Stimulated activated CD8-positive, alpha-beta memory T cell treated with anti-CD3 and anti-CD28 coated beads, Interleukin-12 subunit alpha, Interleukin-12 subunit beta, amount 100 ng/mL, for 24 hours (primary cell): Measurements from ENCODE around the gene DBF4B.
"Not testable (repeated sequence)": the region's sequence is repeated elsewhere in the genome, so short reads cannot be mapped to it uniquely, and the experiment has no call there.

ENCODE experiments used
- DNase-seq: peaks from one replicate; pipeline ENCODE4 v3.0.0-alpha.2; 2020; ENCODE audit errors: extremely low read depth

DBF4B gene

DNA sequence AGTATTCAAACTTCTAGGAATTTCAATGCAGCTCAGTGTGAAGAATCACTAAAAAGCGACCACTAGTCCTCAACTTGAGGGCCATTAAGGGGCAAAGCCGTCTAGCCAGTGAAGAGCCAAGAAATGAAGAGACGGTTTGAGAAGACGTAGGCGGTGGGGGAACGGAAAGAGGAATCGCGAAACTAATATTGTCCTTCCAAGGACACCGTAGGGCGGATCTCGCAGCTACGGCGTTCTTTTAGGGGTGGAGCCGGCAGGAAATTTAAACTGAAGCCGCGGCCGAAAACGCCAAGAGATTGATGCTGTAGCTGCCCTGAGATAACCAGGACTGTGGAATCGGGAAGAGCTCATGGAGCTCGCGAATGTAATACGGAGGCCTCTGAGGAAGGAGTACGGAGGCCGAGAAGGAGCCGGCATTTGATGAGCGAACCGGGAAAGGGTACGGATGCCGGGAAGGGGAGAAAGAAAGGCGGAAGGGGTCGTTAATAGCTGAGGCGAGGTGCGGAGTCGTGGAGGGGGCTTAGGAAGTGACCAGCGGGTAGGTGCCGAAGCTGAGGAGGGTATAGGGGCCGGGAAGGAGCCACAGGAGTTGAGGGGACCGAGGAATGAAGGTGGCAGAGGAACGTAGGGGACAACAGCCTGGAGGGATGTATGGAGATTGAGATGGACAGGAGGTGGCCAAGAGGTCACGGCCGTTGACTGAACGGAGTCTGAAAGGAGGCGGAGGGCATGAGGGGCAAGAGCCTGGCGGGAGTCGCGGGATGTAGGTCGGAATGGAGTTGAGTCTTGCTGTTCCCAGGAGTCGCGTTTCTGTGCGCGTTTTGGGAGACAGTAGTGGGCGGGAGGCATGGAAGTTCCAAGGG lies at the start of gene DBF4B:
Gene DBF4B, plus strand, starts transcription at position 265 of the 863 bp plus-strand sequence. Its CDS starts 156 bp downstream, at position 421.
- DNase-seq: peak; percentile 51

DNA sequence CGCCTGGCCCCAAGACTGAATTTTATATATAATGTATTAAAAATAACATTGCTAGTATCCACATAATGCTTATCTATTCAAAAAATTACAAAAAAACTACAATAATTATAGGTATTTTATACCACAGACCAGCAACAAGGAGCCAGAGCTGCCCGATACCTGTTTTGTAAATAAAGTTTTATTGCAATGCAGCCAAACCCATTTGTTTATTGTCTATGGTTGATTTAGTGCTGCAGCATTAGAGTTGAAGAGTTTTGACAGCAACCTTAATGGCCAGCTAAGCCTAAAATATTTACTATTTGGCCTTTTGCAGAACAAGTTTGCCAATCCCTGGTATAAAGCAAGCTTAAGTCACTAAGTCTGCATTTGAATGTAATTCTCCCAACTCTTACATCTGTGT lies 46.6 kb upstream of the DBF4B start:
- DNase-seq: no peak

- no peak for DNase-seq
Observed at GRCh38 chr17:44663095-44663494, 45.4 kb upstream of the DBF4B start.

GRCh38 chr17:44664867-44665266 lies 43.6 kb upstream of the DBF4B start:
- DNase-seq: no peak

- no peak for DNase-seq
Observed at GRCh38 chr17:44666006-44666405, 42.5 kb upstream of the DBF4B start.

DNA sequence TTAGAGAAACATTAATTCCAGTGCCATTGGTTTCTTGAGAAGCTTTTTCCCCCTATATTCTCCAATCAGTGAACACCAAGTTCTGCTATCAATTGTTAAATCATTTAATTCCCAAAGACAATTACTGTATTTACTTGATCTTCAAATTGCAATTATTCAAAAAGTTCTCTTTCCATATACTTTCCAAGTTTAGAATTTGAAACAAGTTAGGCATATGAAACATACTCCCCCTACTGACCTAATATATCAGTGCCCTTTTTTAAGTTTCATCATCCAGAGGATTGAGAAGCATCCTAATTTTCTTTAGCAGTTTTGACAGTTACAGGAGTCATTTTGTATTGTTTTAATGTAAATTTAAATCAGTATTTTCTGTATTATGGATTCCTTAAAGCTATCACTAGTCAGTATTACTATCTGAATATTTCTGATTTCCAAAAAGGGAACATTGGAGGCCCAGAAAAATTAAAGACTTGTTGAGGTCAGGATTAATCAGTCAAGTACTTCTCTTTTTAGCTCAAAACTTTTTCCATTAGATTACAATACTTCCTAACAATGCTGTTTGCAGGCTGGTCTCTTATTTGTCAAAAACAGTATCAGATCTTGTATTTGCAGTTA lies 35.9 kb upstream of the DBF4B start:
- DNase-seq: no peak

DNA sequence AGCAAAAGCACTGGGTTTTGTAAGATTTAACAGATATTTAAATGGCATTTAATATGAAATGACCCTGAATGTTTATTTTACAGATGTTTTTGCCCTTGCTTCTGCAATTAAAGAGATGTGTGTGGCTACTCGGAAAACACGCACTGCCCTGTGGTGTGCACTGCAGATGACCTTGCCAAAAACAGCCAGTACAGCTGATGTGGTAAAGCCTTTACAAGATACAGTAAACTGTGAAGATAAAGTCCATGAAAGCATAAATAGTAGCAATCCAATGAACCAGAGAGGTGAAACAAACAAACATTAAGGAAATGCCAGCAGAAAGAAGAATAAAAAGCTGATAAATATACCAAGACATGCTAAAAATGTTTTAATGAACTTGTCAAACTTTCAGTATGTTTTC lies 34.6 kb upstream of the DBF4B start:
- no peak for DNase-seq

DNA sequence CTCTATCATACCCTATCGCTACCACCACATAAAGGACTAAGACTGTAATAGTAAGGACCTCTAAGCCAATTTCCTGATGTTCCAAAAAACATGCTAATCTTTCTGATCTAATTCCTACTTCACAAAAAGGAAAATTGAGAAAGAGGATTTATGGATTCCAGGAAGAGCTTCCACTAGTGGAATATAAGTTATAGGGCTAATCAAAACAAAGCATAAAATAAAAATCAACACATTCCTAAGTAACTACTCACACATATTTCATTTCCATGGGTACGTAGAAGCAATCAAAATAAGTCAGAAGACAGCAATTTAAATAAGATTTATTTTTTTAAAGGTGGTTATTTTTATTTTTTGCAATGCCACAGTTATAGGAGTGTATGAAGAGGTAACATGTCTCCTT lies 31.3 kb upstream of the DBF4B start:
- no peak for DNase-seq

DNA sequence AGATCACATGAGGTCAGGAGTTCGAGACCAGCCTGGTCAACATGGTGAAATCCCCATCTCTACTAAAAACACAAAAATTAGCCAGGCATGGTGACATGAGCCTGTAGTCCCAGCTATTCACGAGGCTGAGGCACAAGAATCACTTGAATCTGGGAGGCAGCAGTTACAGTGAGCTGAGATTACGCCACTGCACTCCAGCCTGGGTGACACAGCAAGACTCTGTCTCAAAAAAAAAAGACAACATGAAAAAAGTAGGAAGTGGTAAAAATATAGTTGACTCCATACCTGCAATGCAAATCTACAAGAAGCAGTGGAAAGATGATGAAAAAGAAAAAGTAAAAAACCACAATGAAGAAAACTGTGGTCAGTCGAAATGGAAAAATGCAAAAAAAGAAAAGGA lies 25.2 kb upstream of the DBF4B start:
- not testable (repeated sequence) for DNase-seq

- DNase-seq: no peak
Observed at GRCh38 chr17:44687756-44688155, 20.7 kb upstream of the DBF4B start.

DNA sequence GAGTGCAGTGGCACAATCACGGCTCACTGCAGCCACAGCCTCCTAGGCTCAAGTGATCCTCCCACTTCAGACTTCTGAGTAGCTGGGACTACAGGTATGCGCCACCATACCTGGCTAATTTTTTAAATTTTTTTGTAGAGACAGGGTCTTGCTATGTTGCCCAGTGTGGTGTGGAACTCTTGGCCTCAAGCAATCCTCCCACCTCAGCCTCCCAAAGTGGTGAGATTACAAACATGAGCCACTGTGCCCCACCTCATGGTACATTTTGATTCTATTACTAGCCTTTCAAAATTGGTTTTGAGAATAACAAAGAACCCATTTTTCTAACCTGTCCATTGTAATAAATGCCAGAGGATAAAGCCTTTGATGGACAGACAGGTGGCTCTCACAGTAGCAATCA lies 20.3 kb upstream of the DBF4B start:
- DNase-seq: no peak

- no peak for DNase-seq
Observed at GRCh38 chr17:44688675-44689476, 19.6 kb upstream of the DBF4B start.

GRCh38 chr17:44689477-44690217 lies 18.8 kb upstream of the DBF4B start, which contains the start of gene CCDC43:
CCDC43 (minus strand) TSS chr17:44689776; CDS start chr17:44689753, 23 bp downstream.
- DNase-seq: peak; percentile 75

GRCh38 chr17:44690746-44691306 lies 17.6 kb upstream of the DBF4B start:
- not testable (repeated sequence) for DNase-seq

DNA sequence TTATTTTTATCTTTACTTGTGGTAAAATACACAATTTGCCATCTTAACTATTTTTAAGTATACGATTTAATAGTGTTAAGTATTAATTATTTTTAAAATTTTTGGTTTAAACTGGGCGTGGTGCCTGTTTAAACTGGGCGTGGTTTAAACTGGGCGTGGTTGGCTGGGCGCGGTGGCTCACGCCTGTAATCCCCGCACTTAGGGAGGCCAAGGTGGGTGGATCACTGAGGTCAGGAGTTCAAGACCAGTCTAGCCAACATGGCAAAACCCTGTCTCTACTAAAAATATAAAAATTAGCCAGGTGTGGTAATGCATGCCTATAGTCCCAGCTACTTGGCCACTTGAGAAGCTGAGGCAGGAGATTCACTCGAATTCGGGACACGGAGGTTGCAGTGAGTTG lies 14.9 kb upstream of the DBF4B start:
- no peak for DNase-seq

DNA sequence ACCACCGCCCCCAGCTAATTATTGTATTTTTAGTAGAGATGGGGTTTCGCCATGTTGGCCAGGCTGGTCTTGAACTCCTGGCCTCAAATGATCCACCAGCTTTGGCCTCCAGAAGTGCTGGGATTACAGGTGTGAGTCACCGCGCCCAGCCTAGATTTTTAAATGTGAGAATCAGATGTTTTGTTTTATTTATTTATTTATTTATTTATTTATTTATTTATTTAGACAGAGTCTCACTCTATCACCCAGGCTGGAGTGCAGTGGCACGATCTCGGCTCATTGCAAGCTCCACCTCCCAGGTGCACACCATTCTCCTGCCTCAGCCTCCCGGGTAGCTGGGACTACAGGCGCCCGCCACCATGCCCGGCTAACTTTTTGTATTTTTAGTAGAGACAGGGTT lies 8.2 kb upstream of the DBF4B start:
- DNase-seq: not testable (repeated sequence)

- no peak for DNase-seq
Observed at GRCh38 chr17:44707755-44708400, 587 bp upstream of the DBF4B start.

GRCh38 chr17:44719444-44719843 lies 11.0 kb downstream of the DBF4B start:
- no peak for DNase-seq

DNA sequence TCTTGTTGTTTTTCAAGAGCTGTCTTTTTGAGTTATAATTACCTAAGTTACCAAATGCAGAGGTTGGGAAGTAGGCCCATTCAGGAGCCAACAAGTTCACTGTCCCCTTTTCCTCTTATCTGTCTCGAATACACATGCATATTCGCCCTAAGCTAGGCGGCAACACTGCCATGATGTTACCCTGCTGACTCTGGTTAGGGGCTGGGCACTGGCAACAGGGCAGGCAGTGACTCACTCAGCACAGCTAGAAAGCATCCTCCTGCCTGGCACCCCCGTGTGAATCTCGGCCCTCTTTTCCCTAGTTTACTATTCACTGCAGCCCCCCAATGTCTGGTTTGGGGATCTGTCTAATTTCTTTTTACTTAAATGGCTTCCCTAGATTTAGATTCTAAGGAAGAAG lies 13.8 kb downstream of the DBF4B start:
- DNase-seq: no peak

GRCh38 chr17:44726121-44726520 lies 17.7 kb downstream of the DBF4B start:
- not testable (repeated sequence) for DNase-seq

DNA sequence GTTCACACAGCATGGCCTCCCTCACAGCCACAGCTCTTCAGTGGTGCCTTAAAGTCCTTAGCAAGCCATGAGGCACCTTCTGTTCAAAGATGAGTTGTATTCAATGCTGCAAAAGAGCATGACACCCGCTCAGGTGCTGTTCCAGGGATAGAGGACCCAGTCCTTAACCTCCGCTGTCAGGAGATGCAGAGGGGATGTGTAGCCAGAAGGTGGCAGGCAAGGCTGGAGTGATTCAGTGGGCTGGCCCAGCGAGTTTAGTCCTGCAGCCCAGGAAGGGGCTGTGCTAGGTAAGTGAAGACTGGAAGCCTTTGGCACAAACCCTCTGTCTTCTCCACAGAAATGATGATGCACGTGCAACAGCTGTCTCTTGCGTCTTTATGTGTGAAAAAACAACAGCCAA lies 25.3 kb downstream of the DBF4B start:
- no peak for DNase-seq
